ENCODE results near the gene EBF4. TPM values are rescaled to one million over a fixed set of nuclear protein-coding genes. Genes with fewer than 3 reads are reported as not detected.
A peak's percentile ranks its signal among the peaks of the same experiment; 100 is the strongest.

EBF4 gene
- total RNA-seq, 1 donor from 2014 or later = 5.9 TPM

- H3K36me3 Mint-ChIP-seq (ENCODE audit: low read depth, unreplicated experiment) = peaks cover 9% of the 10 kb centered on the region
- no peak for TF ChIP-seq CTCF (IDR thresholded peaks at IDR 0.05; ENCODE audit: unreplicated experiment)
- no peak overlapping the region for H3K4me3 Mint-ChIP-seq (ENCODE audit: unreplicated experiment)
- H3K9me3 Mint-ChIP-seq (ENCODE audit: unreplicated experiment) = no peaks in the 10 kb centered on the region
- no peak for DNase-seq (ENCODE audit: low spot score)
- H3K4me1 Mint-ChIP-seq (ENCODE audit: unreplicated experiment) = peaks cover 31% of the 10 kb centered on the region
- H3K27ac Mint-ChIP-seq (ENCODE audit: unreplicated experiment) = no peak overlapping the region
- H3K27me3 Mint-ChIP-seq (ENCODE audit: unreplicated experiment) = peaks cover 31% of the 10 kb centered on the region
These were observed 111.7 kb downstream of the EBF4 start for GRCh38 chr20:2804041-2804828.

- Mint-ChIP-seq H3K4me3 (ENCODE audit: unreplicated experiment) (no peak overlapping the region), H3K9me3 (ENCODE audit: unreplicated experiment) (no peaks in the 10 kb centered on the region), H3K27ac (ENCODE audit: unreplicated experiment) (no peak overlapping the region), H3K4me1 (ENCODE audit: unreplicated experiment) (peaks cover 22% of the 10 kb centered on the region), H3K36me3 (ENCODE audit: low read depth, unreplicated experiment) (peaks cover 5% of the 10 kb centered on the region), H3K27me3 (ENCODE audit: unreplicated experiment) (peaks cover 28% of the 10 kb centered on the region)
- DNase-seq (ENCODE audit: low spot score) = no peak
- no peak for TF ChIP-seq CTCF (IDR thresholded peaks at IDR 0.05; ENCODE audit: unreplicated experiment)
These were observed 112.5 kb downstream of the EBF4 start for GRCh38 chr20:2804852-2805688.

GRCh38 chr20:2805689-2806350, 113.2 kb downstream of the EBF4 start:
- Mint-ChIP-seq H3K27me3 (ENCODE audit: unreplicated experiment) (peaks cover 27% of the 10 kb centered on the region), H3K4me1 (ENCODE audit: unreplicated experiment) (peaks cover 19% of the 10 kb centered on the region), H3K4me3 (ENCODE audit: unreplicated experiment) (peak overlapping the region; percentile 3), H3K36me3 (ENCODE audit: low read depth, unreplicated experiment) (peaks cover 4% of the 10 kb centered on the region), H3K9me3 (ENCODE audit: unreplicated experiment) (no peaks in the 10 kb centered on the region), H3K27ac (ENCODE audit: unreplicated experiment) (no peak overlapping the region)
- no peak for TF ChIP-seq CTCF (IDR thresholded peaks at IDR 0.05; ENCODE audit: unreplicated experiment)
- DNase-seq (ENCODE audit: low spot score) = no peak

GRCh38 chr20:2806351-2806701, 113.7 kb downstream of the EBF4 start:
- no peak overlapping the region for H3K27ac Mint-ChIP-seq (ENCODE audit: unreplicated experiment)
- H3K4me1 Mint-ChIP-seq (ENCODE audit: unreplicated experiment) = peaks cover 14% of the 10 kb centered on the region
- no peak for TF ChIP-seq CTCF (IDR thresholded peaks at IDR 0.05; ENCODE audit: unreplicated experiment)
- H3K4me3 Mint-ChIP-seq (ENCODE audit: unreplicated experiment) = peak overlapping the region; percentile 3
- DNase-seq (ENCODE audit: low spot score) = no peak
- no peaks in the 10 kb centered on the region for H3K9me3 Mint-ChIP-seq (ENCODE audit: unreplicated experiment)
- H3K36me3 Mint-ChIP-seq (ENCODE audit: low read depth, unreplicated experiment) = peaks cover 4% of the 10 kb centered on the region
- peaks cover 24% of the 10 kb centered on the region for H3K27me3 Mint-ChIP-seq (ENCODE audit: unreplicated experiment)

Data from endothelial cell (in vitro differentiated cells).